ENCODE results near the gene PITPNB.

Gene PITPNB

GRCh38 chr22:27843441-27843840 is 75.6 kb downstream of the PITPNB start (continued):
- TF ChIP-seq TSHZ2 (CRISPR knock-in tag; IDR thresholded peaks at IDR 0.05) (no peak), ZNF565 (CRISPR knock-in tag; conservative IDR thresholded peaks at IDR 0.05; ENCODE audit: low read depth) (no peak), ZFP30 (CRISPR knock-in tag; IDR thresholded peaks at IDR 0.05) (no peak), TOX (CRISPR knock-in tag; IDR thresholded peaks at IDR 0.05; ENCODE audit: borderline replicate concordance) (no peak), CSDC2 (CRISPR knock-in tag; IDR thresholded peaks at IDR 0.05) (no peak), ZFP3 (CRISPR knock-in tag; IDR thresholded peaks at IDR 0.05) (no peak), ZNF70 (CRISPR knock-in tag; IDR thresholded peaks at IDR 0.05) (no peak), BACH2 (CRISPR knock-in tag; IDR thresholded peaks at IDR 0.05; ENCODE audit: borderline replicate concordance) (no peak)

GRCh38 chr22:27842669-27843431 is 76.2 kb downstream of the PITPNB start:
- ATAC-seq = peak; percentile 21; the same call in 2 of the 3 replicates
- TF ChIP-seq ARNTL (CRISPR knock-in tag; IDR thresholded peaks at IDR 0.05; ENCODE audit: borderline replicate concordance, low read depth) (no peak), CSDC2 (CRISPR knock-in tag; IDR thresholded peaks at IDR 0.05) (no peak), ESRRG (CRISPR knock-in tag; IDR thresholded peaks at IDR 0.05) (no peak), OSR1 (CRISPR knock-in tag; IDR thresholded peaks at IDR 0.05) (no peak), ZC3H10 (CRISPR knock-in tag; IDR thresholded peaks at IDR 0.05) (no peak), TOX (CRISPR knock-in tag; IDR thresholded peaks at IDR 0.05; ENCODE audit: borderline replicate concordance) (no peak), ZFP3 (CRISPR knock-in tag; IDR thresholded peaks at IDR 0.05) (no peak), RARB (CRISPR knock-in tag; IDR thresholded peaks at IDR 0.05) (no peak), TCF4 (CRISPR knock-in tag; IDR thresholded peaks at IDR 0.05; ENCODE audit: borderline replicate concordance) (peak; percentile 45; the same call in 1 of the 2 replicates)

- TF ChIP-seq CSDC2 (CRISPR knock-in tag; IDR thresholded peaks at IDR 0.05) = no peak
- no peak for TF ChIP-seq POU6F1 (CRISPR knock-in tag; IDR thresholded peaks at IDR 0.05; ENCODE audit: borderline replicate concordance, low read depth)
- no peak for TF ChIP-seq BACH2 (CRISPR knock-in tag; IDR thresholded peaks at IDR 0.05; ENCODE audit: borderline replicate concordance)
- no peak for TF ChIP-seq RARB (CRISPR knock-in tag; IDR thresholded peaks at IDR 0.05)
- no peak for TF ChIP-seq OSR1 (CRISPR knock-in tag; IDR thresholded peaks at IDR 0.05)
- no peak for TF ChIP-seq ISL1 (CRISPR knock-in tag; IDR thresholded peaks at IDR 0.05)
- no peak for TF ChIP-seq ZNF8 (CRISPR knock-in tag; IDR thresholded peaks at IDR 0.05)
- no peak for TF ChIP-seq ZNF565 (CRISPR knock-in tag; conservative IDR thresholded peaks at IDR 0.05; ENCODE audit: low read depth)
- ATAC-seq = peak; percentile 9; the same call in 1 of the 3 replicates
These were observed 76.9 kb downstream of the PITPNB start for GRCh38 chr22:27842201-27842600.

- no peak for TF ChIP-seq ZNF565 (CRISPR knock-in tag; conservative IDR thresholded peaks at IDR 0.05; ENCODE audit: low read depth)
- ATAC-seq = no peak
These were observed 78.6 kb downstream of the PITPNB start for GRCh38 chr22:27840436-27840835.

GRCh38 chr22:27839057-27839660 is 79.9 kb downstream of the PITPNB start:
- no peak for TF ChIP-seq OSR1 (CRISPR knock-in tag; IDR thresholded peaks at IDR 0.05)
- no peak for TF ChIP-seq CSRNP3 (CRISPR knock-in tag; IDR thresholded peaks at IDR 0.05)
- TF ChIP-seq CREB5 (CRISPR knock-in tag; IDR thresholded peaks at IDR 0.05; ENCODE audit: low read depth) = no peak
- no peak for TF ChIP-seq ISL1 (CRISPR knock-in tag; IDR thresholded peaks at IDR 0.05)
- ATAC-seq = no peak
